Effector memory CD8-positive, alpha-beta T cell (primary cell): ENCODE measurements around the gene EPHA6.

Experiments
- ATAC-seq: fragments of 150-1000 bp; cut with Tn5 transposase; replicated peaks from 2 replicates; pipeline ENCODE4 v1.10.0; 2021; ENCODE audit warnings: mild to moderate bottlenecking, moderate library complexity
- DNase-seq, 3 experiments: peaks; one replicate each; pipeline ENCODE4 v3.0.0; 2021
- H3K27ac Mint-ChIP-seq, 2 donors: one replicate each; pipeline ENCODE4 v1.8.0; 2022; ENCODE audit warnings: mild to moderate bottlenecking in 2 of 2, mixed read lengths in 2 of 2, moderate library complexity in 2 of 2
- H3K27me3 Mint-ChIP-seq, 2 donors: one replicate each; pipeline ENCODE4 v1.8.0; 2022; ENCODE audit warnings: mixed read lengths in 2 of 2
- H3K36me3 Mint-ChIP-seq: one replicate; pipeline ENCODE4 v1.8.0; 2022; ENCODE audit warnings: mild to moderate bottlenecking, moderate library complexity, mixed read lengths; ENCODE audit not compliant: insufficient read depth
- H3K4me1 Mint-ChIP-seq, 2 donors: one replicate each; pipeline ENCODE4 v1.8.0; 2022; ENCODE audit warnings: low read depth in 2 of 2, mixed read lengths in 2 of 2
- H3K4me3 Mint-ChIP-seq, 2 donors: one replicate each; pipeline ENCODE4 v1.8.0; 2022; ENCODE audit warnings: mild to moderate bottlenecking in 2 of 2, mixed read lengths in 2 of 2, moderate library complexity in 2 of 2
- H3K9me3 Mint-ChIP-seq, 2 donors: one replicate each; pipeline ENCODE4 v1.8.0; 2022; ENCODE audit warnings: mixed read lengths in 2 of 2

The EPHA6 gene

DNA sequence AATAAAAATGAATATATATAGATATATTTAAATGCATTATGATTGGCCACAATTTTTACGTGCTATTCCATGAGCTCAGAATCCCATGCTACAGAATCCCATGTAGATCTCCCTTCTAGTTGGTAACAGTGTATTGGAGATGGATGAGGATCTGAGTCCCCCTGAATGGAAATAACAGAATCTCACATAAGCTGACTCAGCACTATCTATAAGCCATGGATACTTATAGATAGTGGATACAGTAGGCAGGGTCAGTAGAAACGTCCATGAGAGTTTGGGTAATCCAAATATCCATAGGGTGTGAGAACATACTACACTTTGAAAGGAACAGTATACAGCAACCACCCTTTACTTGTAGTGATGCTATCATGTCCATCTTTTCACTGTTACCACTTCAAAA, 375.4 kb downstream of the EPHA6 start:
- H3K27me3 Mint-ChIP-seq = no peaks in the 10 kb centered on the region
- ATAC-seq (no peak), DNase-seq (no peak)
- H3K27ac Mint-ChIP-seq = no peak overlapping the region
- H3K9me3 Mint-ChIP-seq = peaks cover 0 to 4% of the 10 kb centered on the region in 2 donors
- no peaks in the 10 kb centered on the region for H3K4me1 Mint-ChIP-seq
- no peaks in the 10 kb centered on the region for H3K36me3 Mint-ChIP-seq
- H3K4me3 Mint-ChIP-seq = no peak overlapping the region

DNA sequence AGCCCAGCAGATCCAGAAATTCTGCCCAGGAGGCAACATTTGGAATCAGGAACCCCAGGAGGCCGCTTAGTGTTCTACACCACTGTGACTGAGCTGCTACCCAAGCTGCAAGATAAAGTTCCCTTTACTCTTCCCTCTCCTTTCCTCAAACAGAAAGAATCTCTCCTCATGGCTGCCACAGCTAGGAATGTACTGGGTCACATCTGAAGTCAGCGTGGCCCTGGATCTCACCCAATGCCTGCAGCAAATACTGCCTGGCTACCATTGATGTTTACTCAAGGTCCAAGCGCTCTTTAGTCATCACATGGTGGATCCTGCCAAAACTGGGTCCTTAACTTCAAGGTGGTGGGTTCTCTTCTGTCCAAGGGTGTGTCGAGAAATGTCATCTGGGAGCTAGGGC, 382.7 kb downstream of the EPHA6 start:
- H3K9me3 Mint-ChIP-seq = peaks cover 0 to 5% of the 10 kb centered on the region in 2 donors
- no peaks in the 10 kb centered on the region for H3K36me3 Mint-ChIP-seq
- H3K27me3 Mint-ChIP-seq = no peaks in the 10 kb centered on the region
- H3K27ac Mint-ChIP-seq = no peak overlapping the region
- H3K4me3 Mint-ChIP-seq = no peak overlapping the region
- ATAC-seq (no peak), DNase-seq (no peak)
- H3K4me1 Mint-ChIP-seq = no peaks in the 10 kb centered on the region

DNA sequence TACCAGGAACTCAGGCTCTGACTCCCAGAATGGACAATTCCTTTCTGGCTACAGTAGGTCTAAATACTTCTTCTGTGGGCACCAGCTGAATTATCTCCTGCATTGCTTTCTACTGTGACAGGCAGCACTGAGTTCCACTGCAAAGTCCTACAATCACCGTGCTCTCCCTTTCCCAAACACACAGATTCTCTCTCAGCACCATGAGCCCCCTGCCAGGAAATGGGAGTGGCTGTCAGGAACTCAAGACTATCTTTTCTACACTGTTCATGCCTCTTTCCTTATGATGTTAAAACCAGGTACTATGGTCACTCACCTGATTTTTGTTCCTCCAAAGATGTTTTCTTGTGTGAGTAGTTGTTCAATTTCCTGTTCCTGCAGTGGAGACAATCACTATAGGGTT, 383.4 kb downstream of the EPHA6 start:
- no peak overlapping the region for H3K27ac Mint-ChIP-seq
- H3K9me3 Mint-ChIP-seq = peaks cover 0 to 3% of the 10 kb centered on the region in 2 donors
- no peak overlapping the region for H3K4me3 Mint-ChIP-seq
- no peak for DNase-seq
- H3K27me3 Mint-ChIP-seq = no peaks in the 10 kb centered on the region
- no peaks in the 10 kb centered on the region for H3K4me1 Mint-ChIP-seq
- no peaks in the 10 kb centered on the region for H3K36me3 Mint-ChIP-seq
- ATAC-seq = no peak

- Mint-ChIP-seq H3K36me3 (no peaks in the 10 kb centered on the region), H3K27ac (no peak overlapping the region), H3K9me3 (peaks cover 0 to 3% of the 10 kb centered on the region in 2 donors), H3K4me3 (no peak overlapping the region), H3K27me3 (no peaks in the 10 kb centered on the region), H3K4me1 (no peaks in the 10 kb centered on the region)
- DNase-seq (no peak), ATAC-seq (no peak)
Observed at GRCh38 chr3:97200387-97200786, 386.0 kb downstream of the EPHA6 start.

GRCh38 chr3:97201814-97202213, 387.4 kb downstream of the EPHA6 start:
- no peak for DNase-seq
- H3K36me3 Mint-ChIP-seq = no peaks in the 10 kb centered on the region
- H3K4me1 Mint-ChIP-seq = no peaks in the 10 kb centered on the region
- no peak overlapping the region for H3K27ac Mint-ChIP-seq
- no peak overlapping the region for H3K4me3 Mint-ChIP-seq
- peaks cover 0 to 3% of the 10 kb centered on the region in 2 donors for H3K9me3 Mint-ChIP-seq
- ATAC-seq = no peak
- no peaks in the 10 kb centered on the region for H3K27me3 Mint-ChIP-seq

GRCh38 chr3:97228966-97229365, 414.6 kb downstream of the EPHA6 start:
- H3K27ac Mint-ChIP-seq = no peak overlapping the region
- DNase-seq = no peak
- ATAC-seq = no peak
- no peak overlapping the region for H3K4me3 Mint-ChIP-seq
- H3K36me3 Mint-ChIP-seq = peaks cover 3% of the 10 kb centered on the region
- no peaks in the 10 kb centered on the region for H3K27me3 Mint-ChIP-seq
- H3K9me3 Mint-ChIP-seq = peaks cover 10 to 14% of the 10 kb centered on the region in 2 donors
- no peaks in the 10 kb centered on the region for H3K4me1 Mint-ChIP-seq

DNA sequence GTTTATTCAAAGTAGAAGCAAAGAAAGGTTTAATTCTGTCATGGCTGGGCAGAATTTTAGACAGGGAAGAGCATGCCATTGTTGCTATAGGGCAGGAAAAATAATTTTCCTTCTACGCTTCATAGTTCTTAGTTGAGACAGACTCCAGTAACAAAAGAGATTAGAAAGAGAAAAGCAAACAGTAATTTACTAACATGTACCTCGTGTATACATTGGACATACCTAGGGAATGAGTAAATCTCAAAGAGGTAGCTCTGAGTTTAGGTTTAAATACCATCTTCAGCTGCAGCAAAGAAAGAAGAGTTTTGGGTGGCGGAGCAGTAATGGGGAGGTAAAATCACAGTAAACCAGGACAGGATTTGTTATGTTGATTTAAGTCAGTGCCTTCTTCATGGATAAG, 416.1 kb downstream of the EPHA6 start:
- no peak overlapping the region for H3K4me3 Mint-ChIP-seq
- DNase-seq = no peak
- ATAC-seq = no peak
- no peaks in the 10 kb centered on the region for H3K27me3 Mint-ChIP-seq
- H3K27ac Mint-ChIP-seq = no peak overlapping the region
- H3K4me1 Mint-ChIP-seq = no peaks in the 10 kb centered on the region
- H3K9me3 Mint-ChIP-seq = peaks cover 12 to 14% of the 10 kb centered on the region in 2 donors
- H3K36me3 Mint-ChIP-seq = no peaks in the 10 kb centered on the region

DNA sequence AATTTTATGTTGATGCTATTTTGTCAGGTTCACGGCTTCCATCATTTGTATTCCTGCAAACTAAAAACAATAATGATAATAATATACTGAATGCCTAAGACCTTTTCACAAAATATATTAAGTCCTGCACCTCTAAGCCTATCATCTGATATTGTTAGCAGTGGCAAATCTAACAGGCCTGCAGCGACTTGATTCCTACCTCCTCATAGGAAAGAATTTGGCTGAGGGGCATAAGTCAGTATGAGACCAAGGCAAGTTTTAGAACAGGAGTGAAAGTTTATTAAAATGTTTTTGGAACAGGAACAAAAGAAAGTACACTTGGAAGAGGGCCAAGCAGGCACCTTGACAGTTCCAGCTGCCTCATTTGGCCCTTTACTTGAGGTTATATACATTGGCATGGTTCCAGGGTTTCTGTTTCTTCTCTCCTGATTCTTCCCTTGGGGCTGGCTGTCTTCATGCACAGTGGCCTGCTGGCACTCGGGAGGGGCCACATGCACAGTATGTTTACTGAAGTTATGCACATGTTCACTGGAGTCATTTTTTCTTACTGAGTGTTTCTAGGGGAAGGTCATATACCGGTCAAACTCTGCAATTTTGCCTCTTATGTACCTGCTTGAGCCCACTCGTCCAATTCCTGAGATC, 418.1 kb downstream of the EPHA6 start:
- Mint-ChIP-seq H3K4me1 (no peaks in the 10 kb centered on the region), H3K27me3 (no peaks in the 10 kb centered on the region), H3K9me3 (peaks cover 14 to 15% of the 10 kb centered on the region in 2 donors), H3K36me3 (no peaks in the 10 kb centered on the region), H3K27ac (no peak overlapping the region), H3K4me3 (no peak overlapping the region)
- ATAC-seq (no peak), DNase-seq (no peak)

DNA sequence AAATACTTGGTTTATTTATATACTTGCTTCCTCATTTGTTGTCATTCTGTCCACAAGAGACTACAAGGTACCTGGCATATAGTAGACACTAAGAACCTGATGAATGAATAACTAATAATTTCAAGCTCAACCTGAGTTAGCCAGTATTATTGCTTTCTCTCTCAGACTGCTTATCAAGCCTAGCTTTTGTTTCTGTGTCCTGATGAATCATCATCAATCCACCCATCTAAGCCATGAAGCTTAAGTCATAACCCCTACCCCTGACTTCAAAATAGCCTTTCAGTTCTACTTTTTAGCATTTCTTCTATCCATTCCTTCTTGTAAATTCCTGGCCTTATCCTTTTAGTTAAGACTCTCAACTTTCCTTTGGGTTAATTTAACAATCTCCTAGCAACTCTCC, 420.8 kb downstream of the EPHA6 start:
- H3K4me1 Mint-ChIP-seq = no peaks in the 10 kb centered on the region
- H3K27ac Mint-ChIP-seq = no peak overlapping the region
- no peak for DNase-seq
- no peak overlapping the region for H3K4me3 Mint-ChIP-seq
- H3K36me3 Mint-ChIP-seq = no peaks in the 10 kb centered on the region
- ATAC-seq = no peak
- no peaks in the 10 kb centered on the region for H3K27me3 Mint-ChIP-seq
- peaks cover 10 to 14% of the 10 kb centered on the region in 2 donors for H3K9me3 Mint-ChIP-seq

GRCh38 chr3:97235611-97236315, 421.4 kb downstream of the EPHA6 start:
- DNase-seq (no peak), ATAC-seq (no peak)
- Mint-ChIP-seq H3K27ac (no peak overlapping the region), H3K9me3 (peaks cover 7 to 14% of the 10 kb centered on the region in 2 donors), H3K4me1 (no peaks in the 10 kb centered on the region), H3K27me3 (no peaks in the 10 kb centered on the region), H3K4me3 (no peak overlapping the region), H3K36me3 (no peaks in the 10 kb centered on the region)

GRCh38 chr3:97241417-97241816, 427.0 kb downstream of the EPHA6 start:
- H3K36me3 Mint-ChIP-seq = no peaks in the 10 kb centered on the region

DNA sequence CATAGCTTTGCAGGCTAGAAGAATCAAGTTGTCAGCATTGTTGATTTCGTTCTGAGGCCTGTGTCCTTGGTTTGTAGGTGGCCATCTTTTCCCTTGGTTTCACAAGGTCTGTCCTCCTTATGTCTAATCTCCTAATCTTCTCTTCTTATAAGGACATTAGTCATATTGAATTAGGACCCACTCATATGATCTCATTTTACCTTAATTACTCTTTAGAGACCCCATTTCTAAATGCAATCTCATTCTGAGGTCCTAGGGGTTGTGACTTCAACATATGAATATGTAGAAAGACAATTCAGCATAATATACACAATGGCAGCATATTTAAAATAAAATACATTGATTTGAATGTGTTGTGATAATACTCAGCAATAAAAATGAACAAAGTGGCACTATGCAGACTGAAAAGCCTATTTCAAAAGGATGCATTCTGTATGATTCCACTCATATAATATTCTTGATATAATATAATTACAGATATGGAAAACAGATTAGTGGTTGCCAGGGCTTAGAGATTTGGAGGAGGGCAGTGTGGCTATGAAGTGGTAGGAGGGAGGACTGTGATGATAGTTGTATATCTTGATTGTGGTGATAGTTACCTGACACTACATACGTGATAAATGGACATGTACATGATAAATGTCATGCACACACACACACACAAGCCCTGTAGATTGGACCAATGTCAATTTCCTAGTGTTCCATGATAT, 431.0 kb downstream of the EPHA6 start:
- no peaks in the 10 kb centered on the region for H3K36me3 Mint-ChIP-seq
- ATAC-seq (no peak), DNase-seq (no peak)

More at GRCh38 chr3:97241417-97241816, 427.0 kb downstream of the EPHA6 start:
- ATAC-seq (no peak), DNase-seq (no peak)
- H3K27me3 Mint-ChIP-seq = no peaks in the 10 kb centered on the region
- no peak overlapping the region for H3K27ac Mint-ChIP-seq
- H3K9me3 Mint-ChIP-seq = peaks cover 0 to 2% of the 10 kb centered on the region in 2 donors
- no peaks in the 10 kb centered on the region for H3K4me1 Mint-ChIP-seq
- H3K4me3 Mint-ChIP-seq = no peak overlapping the region

DNA sequence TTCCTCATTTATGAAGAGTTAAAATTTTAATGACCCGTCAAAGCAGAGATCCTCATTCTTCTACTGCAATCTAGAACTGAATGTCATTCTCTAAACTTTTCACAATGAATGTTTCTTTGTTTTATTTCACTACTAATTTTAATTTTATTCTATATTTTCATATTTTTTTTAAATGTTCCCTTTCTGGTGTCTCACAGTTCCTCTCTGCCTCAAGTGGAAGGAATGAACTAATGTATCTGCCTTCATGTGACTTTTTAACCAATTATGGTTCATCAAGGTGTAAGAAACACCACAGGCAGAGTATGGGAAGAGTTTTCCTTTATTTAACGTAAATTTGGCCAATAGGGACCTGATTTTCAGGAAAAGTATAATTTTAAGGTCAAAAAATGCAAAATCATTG, 441.7 kb downstream of the EPHA6 start:
- Mint-ChIP-seq H3K4me1 (no peaks in the 10 kb centered on the region), H3K27ac (no peak overlapping the region), H3K9me3 (peaks cover 0 to 2% of the 10 kb centered on the region in 2 donors), H3K4me3 (no peak overlapping the region), H3K36me3 (no peaks in the 10 kb centered on the region), H3K27me3 (no peaks in the 10 kb centered on the region)
- DNase-seq (no peak), ATAC-seq (no peak)

More for the DNA sequence above, 431.0 kb downstream of the EPHA6 start:
- Mint-ChIP-seq H3K27me3 (no peaks in the 10 kb centered on the region), H3K4me3 (no peak overlapping the region), H3K4me1 (no peaks in the 10 kb centered on the region), H3K27ac (no peak overlapping the region), H3K9me3 (peaks cover 0 to 2% of the 10 kb centered on the region in 2 donors)
